IMR-90 (cell line): ENCODE results near the gene ARHGEF7. TPM values are rescaled to one million over a fixed set of nuclear protein-coding genes. Genes with fewer than 3 reads are reported as not detected.

ENCODE experiments used
- ATAC-seq: fragments of 200-7000 bp; cut with Tn5 transposase; 2 replicates; pipeline ENCODE4 v1.9.1; 2020; ENCODE audit warnings: low read depth, mild to moderate bottlenecking, moderate library complexity
- BruUV-seq: library from RNA; stranded (reverse); fragments of 400-500 nt; replicated peaks from 2 replicates; lab custom pipeline; 2021; lab: Mats Ljungman, UMichigan
- CTCF ChIA-PET: fragments of 300-600 bp; formaldehyde crosslinking; extraction: SDS; loops from one replicate; lab custom pipeline; 2021; ENCODE audit warnings: antibody characterized with exemption; lab: Yijun Ruan, JAX
- POLR2A ChIA-PET: fragments of 300-600 bp; sonication (Branson Sonifier 250); formaldehyde crosslinking; loops from one replicate; lab custom pipeline; 2022; ENCODE audit warnings: antibody characterized with exemption; ENCODE audit not compliant: unreplicated experiment; lab: Charles Lee
- DNase-seq: peaks from one replicate; pipeline ENCODE4 v3.0.0; 2013
- H2AFZ ChIP-seq: replicated peaks from 2 replicates; pipeline ENCODE3; 2013; ENCODE audit warnings: low read length, mild to moderate bottlenecking; ENCODE audit not compliant: poor library complexity
- H2AK5ac ChIP-seq: 2 replicates; pipeline ENCODE4 v1.6.1; 2013; ENCODE audit warnings: low read depth, low read length, inconsistent platforms
- H2AK9ac ChIP-seq: replicated peaks from 2 replicates; pipeline ENCODE3; 2013; ENCODE audit warnings: mild to moderate bottlenecking, low read depth, low read length, moderate library complexity; ENCODE audit not compliant: poor library complexity
- H2BK120ac ChIP-seq: 2 replicates; pipeline ENCODE4 v1.6.1; 2013; ENCODE audit warnings: low read depth, low read length, inconsistent platforms
- H2BK15ac ChIP-seq: 3 replicates; pipeline ENCODE4 v1.6.1; 2013; ENCODE audit warnings: low read depth, low read length, inconsistent platforms
- H2BK20ac ChIP-seq: 2 replicates; pipeline ENCODE4 v1.6.1; 2013; ENCODE audit warnings: low read depth, mild to moderate bottlenecking, inconsistent platforms, low read length, moderate library complexity
- H2BK5ac ChIP-seq: 2 replicates; pipeline ENCODE4 v1.6.1; 2013; ENCODE audit warnings: mild to moderate bottlenecking, low read depth, low read length, inconsistent platforms; ENCODE audit not compliant: poor library complexity, severe bottlenecking
- H3K14ac ChIP-seq: replicated peaks from 2 replicates; pipeline ENCODE4 v1.6.1; 2013; ENCODE audit warnings: low read depth, low read length, inconsistent platforms
- H3K18ac ChIP-seq: 2 replicates; pipeline ENCODE4 v1.6.1; 2013; ENCODE audit warnings: low read depth, low read length, control low read depth
- H3K23ac ChIP-seq: 2 replicates; pipeline ENCODE4 v1.6.1; 2013; ENCODE audit warnings: low read depth, low read length, inconsistent platforms
- H3K27ac ChIP-seq: 2 replicates; pipeline ENCODE4 v1.5.1; 2013; ENCODE audit warnings: mild to moderate bottlenecking, control low read depth, low read length; ENCODE audit not compliant: insufficient read depth
- H3K27me3 ChIP-seq: 2 replicates; pipeline ENCODE4 v1.6.1; 2013; ENCODE audit warnings: low read length; ENCODE audit not compliant: control insufficient read depth, insufficient read depth
- H3K36me3 ChIP-seq: 2 replicates; pipeline ENCODE4 v1.6.1; 2013; ENCODE audit warnings: low read length, mixed read lengths; ENCODE audit not compliant: control insufficient read depth, insufficient read depth
- H3K4ac ChIP-seq: 2 replicates; pipeline ENCODE4 v1.6.1; 2013; ENCODE audit warnings: low read depth, low read length, inconsistent platforms
- H3K4me1 ChIP-seq: 2 replicates; pipeline ENCODE4 v1.6.1; 2013; ENCODE audit warnings: low read length, mixed read lengths; ENCODE audit not compliant: control insufficient read depth, insufficient read depth
- H3K4me2 ChIP-seq: 2 replicates; pipeline ENCODE4 v1.6.1; 2013; ENCODE audit warnings: low read depth, mild to moderate bottlenecking, control low read depth, low read length, moderate library complexity
- H3K4me3 ChIP-seq: 2 replicates; pipeline ENCODE4 v1.5.1; 2013; ENCODE audit warnings: low read depth, mild to moderate bottlenecking, control low read depth, low read length, moderate library complexity; ENCODE audit not compliant: insufficient read depth
- H3K56ac ChIP-seq: 2 replicates; pipeline ENCODE4 v1.6.1; 2013; ENCODE audit warnings: low read length, inconsistent platforms; ENCODE audit not compliant: insufficient read depth; ENCODE audit errors: extremely low read depth
- H3K79me1 ChIP-seq, 2 experiments: 2 replicates each; pipeline ENCODE4 v1.6.1; 2013; ENCODE audit warnings: low read length in 2 of 2, inconsistent platforms in 1 of 2, low read depth in 1 of 2
- H3K9ac ChIP-seq: 2 replicates; pipeline ENCODE4 v1.6.1; 2013; ENCODE audit warnings: low read depth, low read length, control low read depth
- H3K9me1 ChIP-seq: 2 replicates; pipeline ENCODE4 v1.6.1; 2013; ENCODE audit warnings: low read length, inconsistent platforms; ENCODE audit not compliant: insufficient read depth
- H3K9me3 ChIP-seq: 2 replicates; pipeline ENCODE4 v1.6.1; 2013; ENCODE audit warnings: low read length; ENCODE audit not compliant: control insufficient read depth, insufficient read depth
- H4K20me1 ChIP-seq: 2 replicates; pipeline ENCODE4 v1.6.1; 2013; ENCODE audit warnings: low read length, inconsistent platforms; ENCODE audit not compliant: insufficient read depth
- H4K5ac ChIP-seq: 2 replicates; pipeline ENCODE4 v1.6.1; 2013; ENCODE audit warnings: mild to moderate bottlenecking, low read depth, low read length, control low read depth
- H4K8ac ChIP-seq, 2 experiments: 2 replicates each; pipeline ENCODE4 v1.6.1; 2013; ENCODE audit warnings: low read depth in 2 of 2, low read length in 2 of 2, control low read depth in 1 of 2, inconsistent platforms in 1 of 2
- H4K91ac ChIP-seq: 2 replicates; pipeline ENCODE4 v1.6.1; 2013; ENCODE audit warnings: low read depth, low read length, inconsistent platforms; ENCODE audit not compliant: insufficient read depth
- CEBPB ChIP-seq: IDR thresholded peaks from 2 replicates; pipeline ENCODE4 v1.6.1; 2012; ENCODE audit warnings: low read depth, low read length, improper control_type of control experiment
- MAFK ChIP-seq: IDR thresholded peaks from 2 replicates; pipeline ENCODE4 v1.6.1; 2012; ENCODE audit warnings: low read depth, low read length, improper control_type of control experiment
- WGBS, 2 experiments: methylation state at CpG; one replicate each; pipeline versions ENCODE4 v1.1.5 to v1.1.7; 2013; ENCODE audit warnings: missing lambda C conversion rate in 2 of 2; ENCODE audit not compliant: insufficient read length in 1 of 2; ENCODE audit errors: extremely low coverage in 2 of 2; 5-methylcytosine and 5-hydroxymethylcytosine counted together
- dilution Hi-C: fragments of 300-500 bp; cut with HindIII; formaldehyde crosslinking; loops from one replicate; pipeline ENCODE4 v1.14.3; 2018; ENCODE audit warnings: low sequenced_read_pairs; ENCODE audit not compliant: unreplicated experiment
- in situ Hi-C: fragments of 300-500 bp; cut with MboI; formaldehyde crosslinking; loops from 3 replicates; pipeline ENCODE4 v1.14.3; 2019; ENCODE audit warnings: low sequenced_read_pairs, inconsistent platforms, mixed read lengths
- intact Hi-C: fragments of 100-400 bp; cut with micrococcal nuclease; formaldehyde crosslinking; loops from 2 replicates; pipeline ENCODE4 v1.10.0; 2022
- polyA plus RNA-seq, 3 experiments: library from polyadenylated mRNA; depleted of rRNA; stranded (reverse); fragments of >200 nt; gene quantifications; 2 replicates each; pipeline ENCODE4 v1.2.3, GENCODE V29; 2012; ENCODE audit warnings: low replicate concordance in 1 of 3
- total RNA-seq: library from RNA; depleted of rRNA; stranded (reverse); fragments of >200 nt; gene quantifications from 2 replicates; pipeline ENCODE4 v1.2.3, GENCODE V29; 2012

The ARHGEF7 gene
- total and polyA plus RNA-seq, 2 of the 4 experiments (the other 2 are of a cell fraction) = 32.9 to 59.0 TPM

- H2BK15ac ChIP-seq = no peak overlapping the region
- H3K56ac ChIP-seq = no peak overlapping the region
- no peaks in the 10 kb centered on the region for H4K20me1 ChIP-seq
- no peak for TF ChIP-seq MAFK
- TF ChIP-seq CEBPB = no peak
- no peak overlapping the region for H4K91ac ChIP-seq
- in situ Hi-C loops = no loop called here
- CTCF ChIA-PET = no interaction called here
- no peaks in the 10 kb centered on the region for H3K9me3 ChIP-seq
- 90% methylated on average over 2 of the region's 19 CpGs; no CpG with 5 or more reads in 1 of the 2 experiments for WGBS, 2 experiments
- no peak overlapping the region for H3K4me3 ChIP-seq
- no peaks in the 10 kb centered on the region for H3K36me3 ChIP-seq
- no peak overlapping the region for H4K5ac ChIP-seq
- H2AFZ ChIP-seq = no peak overlapping the region
- H3K23ac ChIP-seq = no peak overlapping the region
- no TSS peak for BruUV-seq
- DNase-seq (no peak), ATAC-seq (no peak)
- peaks cover 3% of the 10 kb centered on the region; the same call in 1 of the 2 replicates for H3K27me3 ChIP-seq
- no peak overlapping the region for H2BK5ac ChIP-seq
- H4K8ac ChIP-seq = no peak overlapping the region
- H3K4me1 ChIP-seq = no peaks in the 10 kb centered on the region
- intact Hi-C loops = no loop called here
- H3K9ac ChIP-seq = no peak overlapping the region
- H2AK5ac ChIP-seq = no peak overlapping the region
- dilution Hi-C loops = no loop called here
- no peak overlapping the region for H3K4me2 ChIP-seq
- no peak overlapping the region for H2BK20ac ChIP-seq
- H3K9me1 ChIP-seq = peaks cover 2% of the 10 kb centered on the region; the same call in 1 of the 2 replicates
- POLR2A ChIA-PET = no interaction called here
- no peak overlapping the region for H3K14ac ChIP-seq
- H3K4ac ChIP-seq = no peak overlapping the region
- no peaks in the 10 kb centered on the region for H3K79me1 ChIP-seq
- H2BK120ac ChIP-seq = no peak overlapping the region
- H3K18ac ChIP-seq = no peak overlapping the region
- no peak overlapping the region for H3K27ac ChIP-seq
- no peak overlapping the region for H2AK9ac ChIP-seq
These were observed 207.1 kb downstream of the ARHGEF7 start for GRCh38 chr13:111322001-111322915.
